ENCODE measurements around the gene ITGA6.

DNA sequence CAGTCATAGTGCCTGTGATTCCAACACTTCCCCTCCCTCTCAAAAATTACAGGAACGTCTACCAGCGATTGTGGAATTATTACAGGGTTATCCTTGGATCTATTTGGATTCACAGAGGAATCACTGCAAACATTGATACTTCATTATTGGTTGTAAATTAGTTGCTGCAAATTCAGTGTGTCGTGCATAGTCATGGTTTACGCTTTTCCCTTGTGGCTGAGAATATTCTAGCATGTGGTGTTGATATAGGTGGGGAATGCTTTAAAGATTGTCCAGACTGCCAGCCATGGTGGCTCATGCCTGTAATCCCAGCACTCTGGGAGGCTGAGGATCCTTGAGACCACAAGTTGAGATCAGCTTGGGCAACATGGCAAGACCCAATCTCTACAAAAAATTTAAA is 79.8 kb downstream of the ITGA6 start:
- TF ChIP-seq POLR2A (IDR thresholded peaks at IDR 0.05) (no peak), CTCF (IDR thresholded peaks at IDR 0.05) (no peak)
